OCI-LY1 (cell line): ENCODE data around the gene EP300.

Source experiments
- CTCF ChIP-seq: fragments of 200-600 bp; sonication (generic), shearing (Covaris generic); IDR thresholded peaks from 2 replicates; pipeline ENCODE4 v1.5.1; 2017; ENCODE audit warnings: mild to moderate bottlenecking, antibody characterized with exemption, low read length, moderate library complexity, mixed read lengths
- EZH2 ChIP-seq: fragments of 200-600 bp; sonication (generic), shearing (Covaris generic); IDR thresholded peaks from 2 replicates; pipeline ENCODE4 v1.8.0; 2017; ENCODE audit warnings: borderline replicate concordance, mixed run types, mild to moderate bottlenecking, antibody characterized with exemption, low read length, moderate library complexity, mixed read lengths

GRCh38 chr22:41184679-41185078 is 92.3 kb downstream of the EP300 start:
- TF ChIP-seq CTCF (no peak), EZH2 (no peak)
